MCF 10A (cell line): Measurements from ENCODE around the gene OPRL1. TPM values are rescaled to one million over a fixed set of nuclear protein-coding genes. Genes with fewer than 3 reads are reported as not detected.
"Not testable (repeated sequence)": the region's sequence is repeated elsewhere in the genome, so short reads cannot be mapped to it uniquely, and the experiment has no call there.

ENCODE experiments used
- BruUV-seq: library from RNA; stranded (reverse); fragments of 400-500 nt; replicated peaks from 2 replicates; lab custom pipeline; 2021; lab: Mats Ljungman, UMichigan
- CTCF ChIA-PET: fragments of 300-600 bp; sonication (Branson Sonifier 250); formaldehyde crosslinking; extraction: SDS; loops from one replicate; lab custom pipeline; 2021; ENCODE audit warnings: antibody characterized with exemption, inconsistent platforms; lab: Yijun Ruan, JAX
- POLR2A ChIA-PET: fragments of 300-600, 350-650 bp; sonication (Branson Sonifier 250); formaldehyde crosslinking; extraction: SDS; loops from one replicate; lab custom pipeline; 2020; ENCODE audit warnings: antibody characterized with exemption, inconsistent platforms; lab: Yijun Ruan, JAX
- DNase-seq: peaks from one replicate; pipeline ENCODE4 v3.0.0-alpha.2; 2018; ENCODE audit not compliant: unreplicated experiment
- H3K27ac Mint-ChIP-seq: one replicate; pipeline ENCODE4 v1.8.0; 2022; ENCODE audit warnings: mild to moderate bottlenecking, low read depth, mixed read lengths; ENCODE audit not compliant: unreplicated experiment
- H3K27me3 Mint-ChIP-seq: one replicate; pipeline ENCODE4 v1.8.0; 2022; ENCODE audit warnings: mixed read lengths; ENCODE audit not compliant: insufficient read depth, unreplicated experiment
- H3K36me3 Mint-ChIP-seq: one replicate; pipeline ENCODE4 v1.8.0; 2022; ENCODE audit warnings: mild to moderate bottlenecking, moderate library complexity, mixed read lengths; ENCODE audit not compliant: insufficient read depth, unreplicated experiment
- H3K4me1 Mint-ChIP-seq: one replicate; pipeline ENCODE4 v1.8.0; 2022; ENCODE audit warnings: mixed read lengths; ENCODE audit not compliant: insufficient read depth, unreplicated experiment
- H3K4me3 Mint-ChIP-seq: one replicate; pipeline ENCODE4 v1.8.0; 2022; ENCODE audit warnings: mild to moderate bottlenecking, moderate library complexity, mixed read lengths; ENCODE audit not compliant: unreplicated experiment
- H3K9me3 Mint-ChIP-seq: one replicate; pipeline ENCODE4 v1.8.0; 2022; ENCODE audit warnings: mixed read lengths; ENCODE audit not compliant: unreplicated experiment
- intact Hi-C: fragments of 100-400 bp; cut with micrococcal nuclease; formaldehyde crosslinking; loops from 2 replicates; pipeline ENCODE4 v1.14.1; 2022
- total RNA-seq: library from RNA; stranded (reverse); gene quantifications from 2 replicates; pipeline ENCODE4 v1.2.3, GENCODE V29; 2022
- TF ChIP-seq, protein P1 (sequence below): fragments of 200-600 bp; IDR thresholded peaks from one replicate; pipeline ENCODE4 v1.8.0; 2022; ENCODE audit warnings: antibody characterized with exemption, mild to moderate bottlenecking; ENCODE audit not compliant: unreplicated experiment

The OPRL1 gene
- total RNA-seq, 1 experiment from 2014 or later = 0.12 TPM

DNA sequence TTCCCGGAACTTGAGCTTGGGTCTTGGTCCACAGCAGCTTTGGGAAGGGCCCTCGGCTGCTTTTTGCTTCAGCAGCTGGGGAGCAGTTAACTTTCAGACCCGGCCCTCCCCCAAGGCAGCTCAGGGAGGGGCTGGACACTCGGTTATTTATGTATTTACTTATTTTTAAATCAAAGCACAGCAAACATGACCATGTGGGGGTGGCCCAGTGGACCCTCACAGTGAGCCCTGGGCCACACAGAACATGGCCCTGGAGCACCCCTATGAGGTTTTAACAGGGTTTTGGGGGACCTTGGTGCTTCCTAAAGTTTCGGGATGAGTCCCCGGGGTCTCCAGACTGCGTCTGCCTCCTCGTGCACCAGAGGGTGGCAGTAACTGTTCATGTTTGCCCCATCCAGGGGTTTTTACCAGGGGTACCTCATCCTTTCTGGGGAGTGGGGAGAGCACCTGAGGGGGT, 54.1 kb downstream of the OPRL1 start:
- H3K4me1 Mint-ChIP-seq = no peaks in the 10 kb centered on the region
- intact Hi-C loops = no loop called here
- CTCF ChIA-PET = interaction anchor here (0.7 kb wide), 1 partner anchor 28 kb away, joined by 3 read pairs; no protein-coding TSS in a partner anchor
- H3K4me3 Mint-ChIP-seq = no peak overlapping the region
- no peak for DNase-seq
- no peaks in the 10 kb centered on the region for H3K9me3 Mint-ChIP-seq
- POLR2A ChIA-PET = no interaction called here
- no TSS peak for BruUV-seq
- no peaks in the 10 kb centered on the region for H3K36me3 Mint-ChIP-seq
- peaks cover 37% of the 10 kb centered on the region for H3K27me3 Mint-ChIP-seq
- TF ChIP-seq, protein P1, sequence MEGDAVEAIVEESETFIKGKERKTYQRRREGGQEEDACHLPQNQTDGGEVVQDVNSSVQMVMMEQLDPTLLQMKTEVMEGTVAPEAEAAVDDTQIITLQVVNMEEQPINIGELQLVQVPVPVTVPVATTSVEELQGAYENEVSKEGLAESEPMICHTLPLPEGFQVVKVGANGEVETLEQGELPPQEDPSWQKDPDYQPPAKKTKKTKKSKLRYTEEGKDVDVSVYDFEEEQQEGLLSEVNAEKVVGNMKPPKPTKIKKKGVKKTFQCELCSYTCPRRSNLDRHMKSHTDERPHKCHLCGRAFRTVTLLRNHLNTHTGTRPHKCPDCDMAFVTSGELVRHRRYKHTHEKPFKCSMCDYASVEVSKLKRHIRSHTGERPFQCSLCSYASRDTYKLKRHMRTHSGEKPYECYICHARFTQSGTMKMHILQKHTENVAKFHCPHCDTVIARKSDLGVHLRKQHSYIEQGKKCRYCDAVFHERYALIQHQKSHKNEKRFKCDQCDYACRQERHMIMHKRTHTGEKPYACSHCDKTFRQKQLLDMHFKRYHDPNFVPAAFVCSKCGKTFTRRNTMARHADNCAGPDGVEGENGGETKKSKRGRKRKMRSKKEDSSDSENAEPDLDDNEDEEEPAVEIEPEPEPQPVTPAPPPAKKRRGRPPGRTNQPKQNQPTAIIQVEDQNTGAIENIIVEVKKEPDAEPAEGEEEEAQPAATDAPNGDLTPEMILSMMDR = no peak
- H3K27ac Mint-ChIP-seq = no peak overlapping the region

DNA sequence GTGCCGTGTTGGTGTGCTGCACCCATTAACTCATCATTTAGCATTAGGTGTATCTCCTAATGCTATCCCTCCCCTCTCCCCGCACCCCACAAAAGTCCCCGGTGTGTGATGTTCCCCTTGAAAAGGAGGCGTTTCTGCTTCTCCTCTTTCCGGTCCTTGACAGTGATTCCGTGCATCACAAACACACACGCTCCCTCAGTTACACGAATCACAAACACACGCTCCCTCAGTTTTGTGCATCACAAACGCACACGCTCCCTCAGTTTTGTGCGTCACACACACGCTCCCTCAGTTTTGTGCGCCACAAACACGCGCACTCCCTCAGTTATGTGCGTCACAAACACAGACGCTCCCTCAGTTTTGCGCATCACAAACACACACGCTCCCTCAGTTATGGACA, 54.9 kb downstream of the OPRL1 start:
- H3K4me3 Mint-ChIP-seq, H3K27ac Mint-ChIP-seq, DNase-seq, CTCF ChIA-PET, intact Hi-C loops, H3K9me3 Mint-ChIP-seq, H3K36me3 Mint-ChIP-seq, BruUV-seq, H3K4me1 Mint-ChIP-seq, POLR2A ChIA-PET: not testable (repeated sequence)
- H3K27me3 Mint-ChIP-seq = peaks cover 29% of the 10 kb centered on the region

DNA sequence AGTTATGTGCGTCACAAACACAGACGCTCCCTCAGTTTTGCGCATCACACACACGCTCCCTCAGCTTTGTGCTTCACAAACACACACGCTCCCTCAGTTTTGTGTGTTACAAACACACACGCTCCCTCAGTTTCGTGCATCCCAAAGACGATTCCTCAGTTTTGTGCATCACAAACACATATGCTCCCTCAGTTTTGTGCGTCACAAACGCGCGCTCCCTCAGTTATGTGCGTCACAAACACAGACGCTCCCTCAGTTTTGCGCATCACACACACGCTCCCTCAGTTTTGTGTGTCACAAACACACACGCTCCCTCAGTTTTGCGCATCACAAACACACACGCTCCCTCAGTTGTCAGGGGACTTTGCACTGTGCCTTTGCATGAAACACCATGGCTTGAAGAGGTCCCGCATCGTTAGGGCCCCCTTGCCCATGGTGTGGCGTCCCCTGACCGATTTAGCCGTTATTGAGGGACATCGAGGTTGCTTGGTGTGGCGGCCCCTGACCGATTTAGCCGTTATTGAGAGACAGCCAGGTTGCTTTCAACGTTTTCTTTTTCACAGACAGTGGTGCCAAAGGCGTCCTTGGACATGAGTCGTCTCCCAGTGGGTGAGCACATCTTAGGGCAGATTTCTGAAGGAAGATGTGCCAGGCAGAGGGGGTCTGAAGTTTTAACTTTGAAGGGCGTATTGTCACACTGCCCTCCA, 56.3 kb downstream of the OPRL1 start:
- H3K27me3 Mint-ChIP-seq = peaks cover 31% of the 10 kb centered on the region
- H3K9me3 Mint-ChIP-seq = no peaks in the 10 kb centered on the region
- intact Hi-C loops = no loop called here
- TF ChIP-seq, protein P1 = no peak
- no TSS peak for BruUV-seq
- no peaks in the 10 kb centered on the region for H3K4me1 Mint-ChIP-seq
- CTCF ChIA-PET = interaction anchor here (0.8 kb wide), 1 partner anchor 9 kb away, joined by 5 read pairs; no protein-coding TSS in a partner anchor
- H3K36me3 Mint-ChIP-seq = no peaks in the 10 kb centered on the region
- no peak for DNase-seq
- no peak overlapping the region for H3K27ac Mint-ChIP-seq
- POLR2A ChIA-PET = no interaction called here
- H3K4me3 Mint-ChIP-seq = no peak overlapping the region

DNA sequence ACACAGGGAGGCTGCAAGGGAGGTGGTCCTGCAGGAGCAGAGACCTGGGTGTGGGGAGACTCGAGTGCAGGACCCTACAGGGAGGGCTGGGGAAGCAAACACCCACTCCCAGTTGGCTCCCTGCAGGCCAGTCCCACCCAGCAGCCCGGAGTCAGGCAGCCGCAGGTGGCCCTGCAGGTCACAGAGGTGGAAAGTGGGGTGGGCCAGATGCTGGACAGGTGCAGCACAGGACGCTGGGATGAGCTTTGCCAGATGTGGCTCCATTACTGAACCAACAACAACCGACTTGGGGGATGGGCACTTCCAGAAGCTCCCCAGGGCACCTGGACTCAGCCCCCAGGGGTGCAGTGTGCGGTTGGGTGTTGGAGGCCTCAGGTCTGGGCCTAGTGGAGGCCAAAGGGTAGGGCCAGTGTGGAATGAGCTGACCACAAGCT, 57.7 kb downstream of the OPRL1 start:
- intact Hi-C loops = no loop called here
- CTCF ChIA-PET = interaction anchor here (1.4 kb wide), 1 partner anchor 18 kb away, joined by 5 read pairs; no protein-coding TSS in a partner anchor

More for the DNA sequence above, 57.7 kb downstream of the OPRL1 start:
- POLR2A ChIA-PET = no interaction called here
- no peak overlapping the region for H3K27ac Mint-ChIP-seq
- no peak for DNase-seq
- H3K36me3 Mint-ChIP-seq = no peaks in the 10 kb centered on the region
- TF ChIP-seq, protein P1 = no peak
- no peaks in the 10 kb centered on the region for H3K9me3 Mint-ChIP-seq
- H3K4me3 Mint-ChIP-seq = no peak overlapping the region
- peaks cover 45% of the 10 kb centered on the region for H3K27me3 Mint-ChIP-seq
- no TSS peak for BruUV-seq
- H3K4me1 Mint-ChIP-seq = no peaks in the 10 kb centered on the region
